ENCODE results near the gene EHD4.

The EHD4 gene

GRCh38 chr15:41994772-41995475 is 22.6 kb upstream of the EHD4 start:
- no peak for DNase-seq

- no peak for DNase-seq
Observed at GRCh38 chr15:41994171-41994650, 21.9 kb upstream of the EHD4 start.

- DNase-seq = no peak
Observed at GRCh38 chr15:41993472-41994170, 21.3 kb upstream of the EHD4 start.

GRCh38 chr15:41992803-41993190 is 20.4 kb upstream of the EHD4 start:
- no peak for DNase-seq

- no peak for DNase-seq
Observed at GRCh38 chr15:41992151-41992802, 19.9 kb upstream of the EHD4 start.

- DNase-seq = no peak
Observed at GRCh38 chr15:41990691-41991090, 18.3 kb upstream of the EHD4 start.

GRCh38 chr15:41990243-41990605 is 17.9 kb upstream of the EHD4 start:
- DNase-seq = no peak

- peak; percentile 47 for DNase-seq
Observed at GRCh38 chr15:41989573-41990242, 17.4 kb upstream of the EHD4 start.

GRCh38 chr15:41988896-41989572 is 16.7 kb upstream of the EHD4 start:
- DNase-seq = no peak

GRCh38 chr15:41987925-41988275 is 15.5 kb upstream of the EHD4 start:
- DNase-seq = no peak

- no peak for DNase-seq
Observed at GRCh38 chr15:41987246-41987924, 15.0 kb upstream of the EHD4 start.

GRCh38 chr15:41985236-41986160 is 13.1 kb upstream of the EHD4 start:
- no peak for DNase-seq

- DNase-seq = no peak
Observed at GRCh38 chr15:41984622-41985021, 12.3 kb upstream of the EHD4 start.

- no peak for DNase-seq
Observed at GRCh38 chr15:41983621-41984571, 11.5 kb upstream of the EHD4 start.

- DNase-seq = no peak
Observed at GRCh38 chr15:41983221-41983620, 10.9 kb upstream of the EHD4 start.

- no peak for DNase-seq
Observed at GRCh38 chr15:41982133-41982930, 10.0 kb upstream of the EHD4 start.

- no peak for DNase-seq
Observed at GRCh38 chr15:41981371-41982132, 9.2 kb upstream of the EHD4 start.

- DNase-seq = no peak
Observed at GRCh38 chr15:41980654-41981323, 8.4 kb upstream of the EHD4 start.

Data from NCI-H1048 (cell line).